HUES6 (cell line): ENCODE results near the gene TCEAL1.
"Not testable (repeated sequence)": the region's sequence is repeated elsewhere in the genome, so short reads cannot be mapped to it uniquely, and the experiment has no call there.

Experiments
- H3K27ac ChIP-seq: 2 replicates; pipeline ENCODE4 v1.7.0; 2013; ENCODE audit warnings: low read depth, mild to moderate bottlenecking, low read length, inconsistent platforms
- H3K27me3 ChIP-seq: 2 replicates; pipeline ENCODE4 v1.6.1; 2013; ENCODE audit warnings: low read length; ENCODE audit not compliant: control insufficient read depth, insufficient read depth
- H3K36me3 ChIP-seq: 2 replicates; pipeline ENCODE4 v1.6.1; 2013; ENCODE audit warnings: low read length; ENCODE audit not compliant: control insufficient read depth, insufficient read depth
- H3K4me1 ChIP-seq: 2 replicates; pipeline ENCODE4 v1.6.1; 2013; ENCODE audit warnings: low read length; ENCODE audit not compliant: control insufficient read depth, insufficient read depth
- H3K4me3 ChIP-seq: 2 replicates; pipeline ENCODE4 v1.5.1; 2013; ENCODE audit warnings: low read depth, low read length
- H3K9ac ChIP-seq: one replicate; pipeline ENCODE4 v1.6.1; 2013; ENCODE audit warnings: mild to moderate bottlenecking, low read length
- H3K9me3 ChIP-seq: 2 replicates; pipeline ENCODE4 v1.6.1; 2013; ENCODE audit warnings: low read depth, low read length; ENCODE audit not compliant: control insufficient read depth, insufficient read depth

The TCEAL1 gene

DNA sequence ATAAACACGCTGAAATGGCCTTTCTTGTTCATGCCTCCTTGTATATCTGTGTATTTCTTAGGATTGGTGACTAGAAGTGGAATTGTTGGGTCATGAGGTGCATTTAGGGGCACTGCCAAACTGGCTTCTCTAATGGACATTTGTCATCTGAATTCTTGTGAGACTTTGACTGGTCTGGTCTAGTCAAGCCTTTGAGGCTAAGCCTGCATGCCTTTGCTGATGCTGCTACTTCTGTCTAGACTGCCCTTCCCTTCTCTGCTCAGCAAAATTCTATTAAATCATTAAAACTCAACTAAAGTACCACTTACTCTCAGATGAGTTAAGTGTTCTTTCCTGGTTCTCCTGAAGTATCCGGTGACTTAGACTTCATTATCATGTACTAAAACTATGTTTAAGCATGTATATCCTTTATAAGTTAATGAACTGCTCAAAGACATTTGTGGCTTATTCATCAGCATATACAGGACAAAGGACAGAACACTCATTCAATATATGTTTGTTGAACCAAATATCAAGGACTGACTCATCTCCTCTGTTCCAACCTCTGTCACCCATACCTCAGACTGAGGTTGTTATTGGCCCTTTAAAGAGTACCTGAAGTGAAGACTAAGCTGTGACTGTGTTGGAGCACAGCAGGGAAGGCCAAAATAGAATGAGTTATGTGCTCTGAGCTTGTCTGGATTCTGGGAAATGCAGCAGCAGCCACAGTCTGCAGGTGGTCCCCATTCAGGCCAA is 9.0 kb downstream of the TCEAL1 start:
- H3K27me3 ChIP-seq: peaks cover 11% of the 10 kb centered on the region; the same call in 1 of the 2 replicates
- H3K4me1 ChIP-seq: peaks cover 22% of the 10 kb centered on the region
- H3K9ac ChIP-seq: no peak overlapping the region
- H3K4me3 ChIP-seq: no peak overlapping the region
- H3K36me3 ChIP-seq: no peaks in the 10 kb centered on the region
- H3K9me3 ChIP-seq: no peaks in the 10 kb centered on the region
- H3K27ac ChIP-seq: no peak overlapping the region

DNA sequence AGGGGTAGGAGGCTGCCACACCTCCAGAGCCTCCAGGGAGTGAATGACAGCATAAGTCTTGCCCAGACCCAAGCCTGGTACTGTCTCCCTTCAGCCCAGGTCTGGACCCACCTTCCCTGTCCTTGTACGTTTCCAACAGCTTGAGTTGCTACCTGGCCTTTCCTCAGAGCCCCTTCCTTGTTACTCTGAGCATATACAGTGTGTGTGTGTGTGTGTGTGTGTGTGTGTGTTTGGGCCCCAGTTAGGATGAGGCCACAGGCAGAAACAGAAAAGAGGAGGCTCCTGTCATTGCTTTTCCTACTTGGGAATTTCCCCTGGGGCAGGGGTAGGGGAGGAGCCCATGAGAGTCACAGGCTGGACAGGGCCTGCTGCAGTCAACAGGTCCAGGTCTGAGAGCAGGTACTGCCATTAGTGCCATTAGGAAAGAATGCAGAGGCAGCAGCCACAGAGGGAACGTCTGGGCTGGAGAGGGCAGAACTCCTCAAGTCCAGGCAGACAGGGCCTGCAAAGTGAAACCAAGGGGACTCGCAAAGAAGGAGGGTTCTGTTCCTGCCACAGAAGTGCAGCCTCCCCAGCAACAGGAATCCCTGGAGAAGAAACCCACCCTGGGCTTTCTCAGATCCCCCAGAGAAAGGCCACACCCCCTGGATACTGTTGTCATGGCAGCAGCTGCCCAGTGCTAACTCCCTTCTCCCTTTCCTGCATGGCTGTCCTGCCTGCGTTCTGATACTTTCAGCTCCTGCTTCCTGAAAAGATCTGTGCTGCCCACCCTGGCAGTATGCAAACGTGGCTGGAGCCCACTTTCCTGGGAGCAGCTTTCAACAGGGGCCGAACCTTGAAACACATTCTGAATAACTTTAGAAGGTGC is 9.9 kb downstream of the TCEAL1 start:
- H3K36me3 ChIP-seq, H3K9me3 ChIP-seq, H3K4me3 ChIP-seq, H3K9ac ChIP-seq, H3K27ac ChIP-seq: not testable (repeated sequence)
- peaks cover 12% of the 10 kb centered on the region; the same call in 1 of the 2 replicates for H3K27me3 ChIP-seq
- peaks cover 22% of the 10 kb centered on the region for H3K4me1 ChIP-seq

DNA sequence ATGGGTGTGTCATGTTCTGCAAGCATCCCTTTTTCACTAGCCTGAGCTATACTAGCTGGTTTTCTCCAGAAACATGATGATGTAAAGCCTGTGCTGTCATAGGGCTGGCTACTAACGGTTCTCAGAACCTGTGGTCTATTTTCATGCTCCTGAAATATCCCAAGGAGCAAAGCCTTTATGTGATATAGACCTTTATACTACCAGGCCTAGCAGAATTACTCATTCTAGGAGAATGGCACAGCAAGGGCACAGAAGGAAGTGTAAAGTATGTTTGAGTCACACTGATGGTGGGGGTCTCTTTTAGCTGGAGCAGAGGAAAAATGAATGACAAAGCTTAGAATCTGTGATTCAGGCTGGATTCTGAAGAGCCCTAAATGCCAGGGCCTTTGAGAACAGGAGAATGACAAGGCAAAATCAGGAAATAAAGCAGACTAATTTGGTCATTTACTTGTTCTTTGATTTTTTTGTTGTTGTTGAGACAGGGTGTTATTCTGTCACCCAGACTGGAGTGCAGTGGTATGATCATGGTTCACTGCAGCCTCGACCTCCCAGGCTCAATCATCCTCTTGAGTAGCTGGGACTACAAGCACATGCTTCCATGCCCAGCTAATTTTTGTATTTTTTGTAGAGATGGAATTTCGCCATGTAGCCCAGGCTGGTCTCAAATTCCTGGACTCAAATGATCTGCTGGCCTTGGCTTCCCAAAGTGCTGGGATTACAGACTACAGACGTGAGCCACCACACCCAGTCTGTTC is 11.8 kb downstream of the TCEAL1 start:
- H3K9ac ChIP-seq: no peak overlapping the region
- H3K9me3 ChIP-seq: no peaks in the 10 kb centered on the region
- no peak overlapping the region for H3K4me3 ChIP-seq
- H3K27ac ChIP-seq: peak overlapping the region; percentile 48; the same call in 1 of the 2 replicates
- no peaks in the 10 kb centered on the region for H3K36me3 ChIP-seq
- H3K27me3 ChIP-seq: peaks cover 17% of the 10 kb centered on the region; the same call in 1 of the 2 replicates
- peaks cover 22% of the 10 kb centered on the region for H3K4me1 ChIP-seq

DNA sequence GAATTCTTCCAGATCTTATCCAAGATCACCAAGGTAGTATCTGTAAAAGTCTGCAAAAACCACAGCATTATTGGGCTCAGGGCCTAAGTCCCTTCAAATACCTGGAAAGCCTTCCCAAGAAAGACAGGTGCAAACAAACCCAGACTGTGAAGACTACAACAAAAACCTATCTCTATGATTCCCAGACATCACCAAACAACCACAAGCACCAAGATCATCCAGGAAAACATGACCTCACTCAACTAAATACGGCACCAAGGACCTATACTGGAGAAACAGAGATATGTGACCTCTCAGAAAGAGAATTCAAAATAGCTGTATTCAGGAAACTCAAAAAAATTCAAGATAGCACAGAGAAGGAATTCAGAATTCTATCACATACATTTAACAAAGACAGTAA is 15.3 kb downstream of the TCEAL1 start:
- H3K36me3 ChIP-seq: no peaks in the 10 kb centered on the region
- peaks cover 12% of the 10 kb centered on the region for H3K4me1 ChIP-seq
- no peak overlapping the region for H3K9ac ChIP-seq
- no peaks in the 10 kb centered on the region for H3K9me3 ChIP-seq
- peaks cover 17% of the 10 kb centered on the region; the same call in 1 of the 2 replicates for H3K27me3 ChIP-seq
- H3K27ac ChIP-seq: no peak overlapping the region
- no peak overlapping the region for H3K4me3 ChIP-seq

DNA sequence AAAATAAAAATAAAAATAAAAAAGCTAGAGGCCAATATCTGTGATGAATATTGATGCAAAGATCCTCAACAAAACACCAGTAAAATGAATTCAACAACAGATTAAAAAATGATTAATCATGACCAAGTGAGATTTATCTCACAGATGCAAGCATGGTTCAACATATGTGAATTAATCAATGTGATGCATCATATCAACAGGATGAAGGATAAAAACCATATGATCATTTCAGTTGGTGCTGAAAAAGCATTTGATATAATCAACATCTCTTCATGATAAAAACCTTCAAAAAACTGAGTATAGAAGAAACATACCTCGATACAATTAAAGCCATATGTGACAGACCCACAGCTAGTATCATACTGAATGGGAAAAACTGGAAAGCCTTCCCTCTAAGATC is 18.9 kb downstream of the TCEAL1 start:
- H3K4me1 ChIP-seq: no peaks in the 10 kb centered on the region
- H3K36me3 ChIP-seq: no peaks in the 10 kb centered on the region
- H3K27me3 ChIP-seq: peaks cover 6% of the 10 kb centered on the region; the same call in 1 of the 2 replicates
- no peak overlapping the region for H3K4me3 ChIP-seq
- H3K9ac ChIP-seq: no peak overlapping the region
- H3K27ac ChIP-seq: no peak overlapping the region
- H3K9me3 ChIP-seq: no peaks in the 10 kb centered on the region

DNA sequence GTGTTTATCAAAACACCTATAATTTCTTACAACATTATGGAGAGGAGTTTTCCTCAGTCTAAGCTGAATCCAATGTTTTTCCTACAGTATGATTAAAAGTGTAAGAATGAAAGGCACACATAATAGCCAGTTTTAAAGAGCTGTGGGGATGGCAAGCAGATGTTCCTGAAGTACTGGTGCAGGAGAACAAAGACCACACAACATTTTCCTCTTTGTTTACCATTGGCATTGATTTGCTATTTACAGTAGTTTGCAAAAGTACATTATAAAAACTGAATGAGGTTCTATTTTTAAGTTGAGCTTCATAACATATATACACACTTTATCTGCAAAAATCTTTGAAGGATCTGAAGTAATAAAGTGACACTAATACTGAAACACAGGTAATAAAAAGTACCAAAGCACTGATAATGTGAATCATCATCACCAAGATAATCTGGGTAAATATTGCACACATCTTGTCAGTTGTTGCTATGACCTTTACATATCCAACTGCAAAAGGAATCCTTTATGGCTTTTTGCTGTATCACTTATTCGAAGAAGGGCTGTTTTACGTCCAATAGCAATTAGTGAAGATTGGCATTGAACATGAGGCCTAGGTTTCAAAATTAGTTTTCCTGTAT is 22.5 kb downstream of the TCEAL1 start:
- H3K27me3 ChIP-seq: no peaks in the 10 kb centered on the region; the same call in 1 of the 2 replicates
- no peaks in the 10 kb centered on the region for H3K4me1 ChIP-seq
- H3K4me3 ChIP-seq: no peak overlapping the region
- H3K36me3 ChIP-seq: no peaks in the 10 kb centered on the region
- H3K9me3 ChIP-seq: no peaks in the 10 kb centered on the region
- no peak overlapping the region for H3K9ac ChIP-seq
- no peak overlapping the region for H3K27ac ChIP-seq

DNA sequence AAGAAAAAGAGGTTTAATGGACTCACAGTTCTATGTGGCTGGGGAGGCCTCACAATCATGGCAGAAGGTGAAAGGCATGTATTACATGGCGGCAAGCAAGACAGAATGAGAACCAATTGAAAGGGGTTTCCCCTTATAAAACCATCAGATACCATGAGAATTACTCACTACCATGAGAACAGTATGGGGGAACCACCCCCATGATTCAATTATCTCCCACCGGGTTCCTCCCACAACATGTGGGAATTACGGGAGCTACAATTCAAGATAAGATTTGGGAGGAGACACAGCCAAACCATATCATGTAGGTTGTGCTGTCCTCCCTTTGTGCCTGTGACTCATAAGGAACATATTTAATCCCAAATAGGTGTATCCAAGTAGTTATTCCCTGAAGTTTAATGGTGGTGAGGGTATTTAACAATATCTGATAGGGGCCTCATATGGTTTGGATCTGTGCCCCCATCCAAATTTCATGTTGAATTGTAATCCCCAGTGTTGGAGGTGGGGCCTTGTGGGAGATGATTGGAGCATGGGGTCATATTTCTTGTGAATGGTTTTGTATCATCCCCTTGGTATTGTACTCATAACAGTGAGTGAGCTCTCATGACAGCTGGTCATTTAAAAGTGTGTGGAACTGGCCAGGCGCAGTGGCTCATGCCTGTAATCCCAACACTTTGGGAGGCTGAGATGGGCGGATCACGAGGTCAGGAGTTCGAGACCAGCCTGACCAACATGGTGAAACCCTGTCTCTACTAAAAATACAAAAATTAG is 26.6 kb downstream of the TCEAL1 start:
- not testable (repeated sequence) for H3K4me1 ChIP-seq, H3K4me3 ChIP-seq, H3K27ac ChIP-seq, H3K36me3 ChIP-seq, H3K9me3 ChIP-seq, H3K9ac ChIP-seq
- peaks cover 11% of the 10 kb centered on the region; the same call in 1 of the 2 replicates for H3K27me3 ChIP-seq

DNA sequence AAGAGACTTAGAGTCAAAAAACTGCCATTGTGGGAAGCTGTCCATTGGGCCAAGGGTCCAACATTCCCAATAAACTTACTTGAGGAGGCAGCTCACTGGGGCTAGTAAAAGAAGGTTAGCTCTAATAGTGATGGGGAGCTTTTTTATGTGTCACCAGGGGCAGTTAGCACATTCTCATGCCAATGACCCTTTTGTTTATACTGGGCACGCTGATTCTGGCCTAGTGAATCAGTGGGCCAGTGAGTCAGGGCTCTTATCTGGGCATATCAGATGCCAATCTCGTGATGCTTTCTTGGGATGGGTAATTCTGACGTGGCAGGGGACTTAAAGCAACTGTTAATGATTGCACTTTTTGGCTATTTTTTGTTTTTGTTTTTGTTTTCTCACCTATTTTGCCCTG is 27.8 kb downstream of the TCEAL1 start:
- H3K36me3 ChIP-seq: no peaks in the 10 kb centered on the region
- no peaks in the 10 kb centered on the region for H3K9me3 ChIP-seq
- H3K27me3 ChIP-seq: peaks cover 14% of the 10 kb centered on the region; the same call in 1 of the 2 replicates
- no peak overlapping the region for H3K27ac ChIP-seq
- no peaks in the 10 kb centered on the region for H3K4me1 ChIP-seq
- H3K9ac ChIP-seq: no peak overlapping the region
- no peak overlapping the region for H3K4me3 ChIP-seq

DNA sequence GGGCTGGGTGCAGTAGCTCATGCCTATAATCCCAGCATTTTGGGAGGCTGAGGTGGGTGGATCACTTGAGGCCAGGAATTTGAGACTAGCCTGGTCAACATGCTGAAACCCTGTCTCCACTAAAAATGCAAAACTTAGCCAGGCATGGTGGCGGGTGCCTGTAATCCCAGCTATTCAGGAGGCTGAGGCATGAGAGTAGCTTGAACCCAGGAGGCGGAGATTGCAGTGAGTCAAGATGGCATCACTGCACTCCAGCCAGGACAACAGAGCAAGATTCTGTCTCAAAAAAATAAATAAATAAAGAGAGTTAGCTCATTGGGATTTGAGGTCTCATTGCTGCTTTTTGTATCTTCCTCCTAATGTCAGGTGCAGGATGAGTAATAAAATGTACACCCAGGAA is 28.3 kb downstream of the TCEAL1 start:
- H3K9me3 ChIP-seq, H3K36me3 ChIP-seq, H3K4me1 ChIP-seq, H3K27ac ChIP-seq, H3K4me3 ChIP-seq, H3K9ac ChIP-seq: not testable (repeated sequence)
- H3K27me3 ChIP-seq: peaks cover 14% of the 10 kb centered on the region; the same call in 1 of the 2 replicates
